Renal cortical epithelial cell (primary cell): ENCODE results near the gene ATF7. TPM values are rescaled to one million over a fixed set of nuclear protein-coding genes. Genes with fewer than 3 reads are reported as not detected.

ENCODE experiments used
- DNase-seq: peaks from one replicate; pipeline ENCODE4 v3.0.0-alpha.2; 2011; ENCODE audit warnings: low read depth
- total RNA-seq: library from RNA; depleted of rRNA; stranded (reverse); fragments of >200 nt; gene quantifications from 2 replicates; pipeline ENCODE4 v1.2.3, GENCODE V29; 2014

Gene ATF7
- total RNA-seq, 1 donor from 2014 or later, result 12.8 TPM

GRCh38 chr12:53461059-53461458 lies 165.1 kb downstream of the ATF7 start:
- no peak for DNase-seq

GRCh38 chr12:53459097-53459496 lies 167.1 kb downstream of the ATF7 start:
- no peak for DNase-seq

Other genes starting within 250 kb of the ATF7 start
- gene SP1, start 246.2 kb downstream of the ATF7 start, total RNA-seq, result 33.3 and 51.7 TPM in 2 replicates
- gene AMHR2, start 202.5 kb downstream of the ATF7 start, total RNA-seq, result not detected in 2 replicates
- gene PRR13, start 184.6 kb downstream of the ATF7 start, total RNA-seq, result 34.7 and 45.1 TPM in 2 replicates
- gene PCBP2, start 174.3 kb downstream of the ATF7 start, total RNA-seq, result 217 and 526 TPM in 2 replicates
- 2.3 and 18.7 TPM in 2 replicates for gene MAP3K12, start 126.9 kb downstream of the ATF7 start, total RNA-seq
- gene TARBP2, start 125.1 kb downstream of the ATF7 start, total RNA-seq, result 28.8 and 52.3 TPM in 2 replicates
- not detected in 2 replicates for gene NPFF, start 118.9 kb downstream of the ATF7 start, total RNA-seq
- gene ATP5MC2, start 49.7 kb upstream of the ATF7 start, total RNA-seq, result 102 and 104 TPM in 2 replicates
- 70.5 and 129 TPM in 2 replicates for gene CALCOCO1, start 101.1 kb upstream of the ATF7 start, total RNA-seq
- not detected in 2 replicates for gene CISTR, start 125.6 kb upstream of the ATF7 start, total RNA-seq